Neural cell (in vitro differentiated cells): Measurements from ENCODE around the gene NPIPA2.
"Not testable (repeated sequence)": the region's sequence is repeated elsewhere in the genome, so short reads cannot be mapped to it uniquely, and the experiment has no call there.

Source experiments
- CTCF ChIP-seq: fragments of 450-650 bp; IDR thresholded peaks from 2 replicates; pipeline ENCODE4 v1.5.1; 2014; ENCODE audit warnings: antibody characterized with exemption, mild to moderate bottlenecking, moderate library complexity; ENCODE audit not compliant: poor library complexity, severe bottlenecking
- MXI1 ChIP-seq: fragments of 450-650 bp; conservative IDR thresholded peaks from 2 replicates; pipeline ENCODE4 v1.6.1; 2014; ENCODE audit warnings: antibody characterized with exemption, mild to moderate bottlenecking; ENCODE audit not compliant: poor library complexity, severe bottlenecking
- POLR2AphosphoS5 ChIP-seq: IDR thresholded peaks from 2 replicates; pipeline ENCODE4 v1.6.1; 2012
- RAD21 ChIP-seq: fragments of 450-650 bp; conservative IDR thresholded peaks from 2 replicates; pipeline ENCODE4 v1.6.1; 2014; ENCODE audit warnings: antibody characterized with exemption, mild to moderate bottlenecking, moderate library complexity

- TF ChIP-seq MXI1, CTCF, POLR2AphosphoS5, RAD21: not testable (repeated sequence)
Observed at GRCh38 chr16:14733233-14733632, 9.1 kb upstream of the NPIPA2 start.
